ENCODE measurements around the gene DPPA3. TPM values are rescaled to one million over a fixed set of nuclear protein-coding genes. Genes with fewer than 3 reads are reported as not detected.

Gene DPPA3
- total RNA-seq, 1 donor from 2014 or later, result not detected

- Mint-ChIP-seq H3K9me3 (ENCODE audit: low read depth) (peaks cover 5% of the 10 kb centered on the region), H3K27ac (ENCODE audit: unreplicated experiment) (no peak overlapping the region), H3K27me3 (ENCODE audit: low read depth) (peaks cover 5% of the 10 kb centered on the region), H3K36me3 (ENCODE audit: low read depth) (no peaks in the 10 kb centered on the region), H3K4me1 (ENCODE audit: low read depth) (no peaks in the 10 kb centered on the region), H3K4me3 (ENCODE audit: unreplicated experiment) (no peak overlapping the region)
- TF ChIP-seq CTCF (IDR thresholded peaks at IDR 0.05), result no peak
- DNase-seq (ENCODE audit: low spot score), result no peak
Observed at GRCh38 chr12:7731486-7731885, 20.3 kb downstream of the DPPA3 start.

GRCh38 chr12:7732993-7733392 is 21.8 kb downstream of the DPPA3 start:
- peak; percentile 1 for DNase-seq (ENCODE audit: low spot score)
- TF ChIP-seq CTCF (IDR thresholded peaks at IDR 0.05), result no peak
- H3K27me3 Mint-ChIP-seq (ENCODE audit: low read depth), result peaks cover 5% of the 10 kb centered on the region
- no peaks in the 10 kb centered on the region for H3K4me1 Mint-ChIP-seq (ENCODE audit: low read depth)
- no peak overlapping the region for H3K27ac Mint-ChIP-seq (ENCODE audit: unreplicated experiment)
- no peaks in the 10 kb centered on the region for H3K36me3 Mint-ChIP-seq (ENCODE audit: low read depth)
- H3K9me3 Mint-ChIP-seq (ENCODE audit: low read depth), result peaks cover under 1% of the 10 kb centered on the region
- no peak overlapping the region for H3K4me3 Mint-ChIP-seq (ENCODE audit: unreplicated experiment)

GRCh38 chr12:7747246-7747645 is 36.0 kb downstream of the DPPA3 start, which contains the start of gene CLEC4C:
Gene CLEC4C, minus strand, starts transcription at chr12:7747375. Its CDS starts 27 bp downstream, at chr12:7747348.
- Mint-ChIP-seq H3K27me3 (ENCODE audit: low read depth) (peaks cover 2% of the 10 kb centered on the region), H3K4me1 (ENCODE audit: low read depth) (no peaks in the 10 kb centered on the region), H3K36me3 (ENCODE audit: low read depth) (no peaks in the 10 kb centered on the region), H3K4me3 (ENCODE audit: unreplicated experiment) (no peak within 1 kb of the TSS), H3K27ac (ENCODE audit: unreplicated experiment) (no peak within 1 kb of the TSS), H3K9me3 (ENCODE audit: low read depth) (peaks cover 7% of the 10 kb centered on the region)
- TF ChIP-seq CTCF (IDR thresholded peaks at IDR 0.05), result no peak
- DNase-seq (ENCODE audit: low spot score), result no peak

- peak; percentile 68 for DNase-seq (ENCODE audit: low spot score)
- H3K36me3 Mint-ChIP-seq (ENCODE audit: low read depth), result no peaks in the 10 kb centered on the region
- no peak overlapping the region for H3K4me3 Mint-ChIP-seq (ENCODE audit: unreplicated experiment)
- no peak overlapping the region for H3K27ac Mint-ChIP-seq (ENCODE audit: unreplicated experiment)
- H3K27me3 Mint-ChIP-seq (ENCODE audit: low read depth), result peaks cover 2% of the 10 kb centered on the region
- no peak for TF ChIP-seq CTCF (IDR thresholded peaks at IDR 0.05)
- H3K4me1 Mint-ChIP-seq (ENCODE audit: low read depth), result no peaks in the 10 kb centered on the region
- no peaks in the 10 kb centered on the region for H3K9me3 Mint-ChIP-seq (ENCODE audit: low read depth)
Observed at GRCh38 chr12:7748852-7749251, 37.6 kb downstream of the DPPA3 start.

- peaks cover 2% of the 10 kb centered on the region for H3K27me3 Mint-ChIP-seq (ENCODE audit: low read depth)
- no peak overlapping the region for H3K27ac Mint-ChIP-seq (ENCODE audit: unreplicated experiment)
Observed at GRCh38 chr12:7749442-7749841, 38.2 kb downstream of the DPPA3 start.

More at GRCh38 chr12:7749442-7749841, 38.2 kb downstream of the DPPA3 start:
- no peak for DNase-seq (ENCODE audit: low spot score)
- H3K4me1 Mint-ChIP-seq (ENCODE audit: low read depth), result no peaks in the 10 kb centered on the region
- no peaks in the 10 kb centered on the region for H3K36me3 Mint-ChIP-seq (ENCODE audit: low read depth)
- no peaks in the 10 kb centered on the region for H3K9me3 Mint-ChIP-seq (ENCODE audit: low read depth)
- TF ChIP-seq CTCF (IDR thresholded peaks at IDR 0.05), result no peak
- H3K4me3 Mint-ChIP-seq (ENCODE audit: unreplicated experiment), result no peak overlapping the region
